ENCODE results near the gene SNRNP35. TPM values are rescaled to one million over a fixed set of nuclear protein-coding genes. Genes with fewer than 3 reads are reported as not detected.
A peak's percentile ranks its signal among the peaks of the same experiment; 100 is the strongest.

Gene SNRNP35
- total and polyA plus RNA-seq, 9 of the 15 experiments (the other 6 are each of a cell fraction or from before 2014, with no cell fraction given): 17.7 to 41.0 (median 25.5) TPM

DNA sequence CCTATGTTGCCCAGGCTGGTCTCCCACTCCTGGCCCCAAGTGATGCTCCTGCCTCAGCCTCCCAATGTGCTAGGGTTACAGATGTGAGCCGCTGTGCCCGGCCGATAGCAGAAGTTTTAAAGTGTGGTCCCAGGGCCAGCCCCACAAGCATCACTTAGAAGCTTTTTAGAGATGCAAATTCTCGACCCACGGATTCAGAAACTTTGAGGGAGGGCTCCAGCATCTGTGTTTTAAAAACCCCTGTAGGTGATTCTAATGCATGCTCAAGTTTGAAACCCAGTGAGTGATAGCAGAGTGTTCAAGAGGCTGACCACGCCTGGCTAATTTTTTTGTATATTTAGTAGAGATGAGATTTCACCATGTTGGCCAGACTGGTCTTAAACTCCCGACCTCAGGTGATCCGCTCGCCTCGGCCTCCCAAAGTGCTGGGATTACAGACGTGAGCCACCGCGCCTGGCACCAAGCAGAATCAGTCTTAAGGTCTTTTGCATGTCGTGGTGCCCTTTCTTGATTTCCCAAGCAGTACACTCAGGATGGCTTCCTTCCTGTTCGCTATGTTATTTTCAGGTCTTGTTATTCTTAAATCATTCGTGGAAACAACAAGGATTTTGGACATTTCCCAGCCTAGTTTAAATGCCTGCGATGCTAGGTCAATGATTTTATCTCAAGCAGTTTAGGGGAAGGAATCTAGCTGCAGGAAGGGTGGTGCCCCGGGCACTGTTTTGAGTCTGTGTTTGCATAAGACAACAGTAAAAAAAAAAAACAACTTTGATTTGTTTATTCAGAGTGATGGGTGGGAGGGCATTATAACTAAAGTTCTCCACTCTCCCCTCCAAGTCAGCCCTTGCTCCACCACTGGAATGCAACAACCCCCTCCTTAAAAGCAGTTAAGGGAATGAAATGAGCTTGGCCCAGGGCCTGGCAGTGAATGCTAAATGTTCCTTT is 12.3 kb upstream of the SNRNP35 start:
- Histone ChIP-seq H4K20me1 (replicated peaks; ENCODE audit: control insufficient read depth, insufficient read depth, low read length) (no peaks in the 10 kb centered on the region), H3K79me2 (ENCODE audit: control insufficient read depth, insufficient read depth, low read length) (no peaks in the 10 kb centered on the region), H3K4me2 (ENCODE audit: insufficient read depth, low read length) (no peak overlapping the region), H3K27ac (ENCODE audit: extremely low read depth, low read depth, low read length) (no peak overlapping the region), H3K36me3 (ENCODE audit: control insufficient read depth, insufficient read depth, low read length) (no peaks in the 10 kb centered on the region), H2AFZ (ENCODE audit: low read depth, low read length) (no peak overlapping the region), H3K27me3 (ENCODE audit: control insufficient read depth in 2 of 2, insufficient read depth in 2 of 2, low read length in 2 of 2) (no peaks in the 10 kb centered on the region), H3K9me3 (replicated peaks; ENCODE audit: control insufficient read depth, insufficient read depth, low read depth, low read length) (no peaks in the 10 kb centered on the region), H3K4me3 (no peak overlapping the region), H3K9me1 (ENCODE audit: control insufficient read depth, insufficient read depth, low read length) (no peaks in the 10 kb centered on the region), H3K9ac (ENCODE audit: insufficient read depth in 1 of 2, low read depth in 2 of 2, low read length in 2 of 2) (no peak overlapping the region), H3K4me1 (replicated peaks in 1 of 2; ENCODE audit: control insufficient read depth in 2 of 2, insufficient read depth in 2 of 2, low read length in 2 of 2) (peaks cover 3 to 9% of the 10 kb centered on the region in 2 experiments; a peak in 3 of 5 replicates)
- BruUV-seq (replicated peaks): no TSS peak
- CTCF ChIA-PET (ENCODE audit: low intra/inter-chr PET ratio): interaction anchor here (0.6 to 1.1 kb wide), 2 partner anchors 9 to 59 kb away, joined by 3 read pairs; partner anchors contain the start of gene RILPL2
- in situ Hi-C loops (cut with MboI) (no loop called here), intact Hi-C loops (cut with micrococcal nuclease) (no loop called here)
- DNase-seq (ENCODE audit: extremely low read depth in 1 of 4, low spot score in 3 of 4): no peak
- WGBS (ENCODE audit: insufficient coverage, low coverage, missing lambda C conversion rate): 48% methylated on average over 18 of the region's 18 CpGs
- FAIRE-seq: no peak
- ATAC-seq: no peak
- POLR2A ChIA-PET: interaction anchor here (0.9 to 2.0 kb wide), 2 partner anchors 9 to 12 kb away, joined by 4 to 8 read pairs; partner anchors contain the start of genes RILPL2 and SNRNP35
- TF ChIP-seq ZNF699 (CRISPR knock-in tag; IDR thresholded peaks at IDR 0.05; ENCODE audit: insufficient replicate concordance) (no peak), HDAC8 (tag; IDR thresholded peaks at IDR 0.05) (no peak), ZFX (CRISPR knock-in tag; IDR thresholded peaks at IDR 0.05) (0 out of 2 replicates have a peak, but pooled peaks have one; percentile 2)

DNA sequence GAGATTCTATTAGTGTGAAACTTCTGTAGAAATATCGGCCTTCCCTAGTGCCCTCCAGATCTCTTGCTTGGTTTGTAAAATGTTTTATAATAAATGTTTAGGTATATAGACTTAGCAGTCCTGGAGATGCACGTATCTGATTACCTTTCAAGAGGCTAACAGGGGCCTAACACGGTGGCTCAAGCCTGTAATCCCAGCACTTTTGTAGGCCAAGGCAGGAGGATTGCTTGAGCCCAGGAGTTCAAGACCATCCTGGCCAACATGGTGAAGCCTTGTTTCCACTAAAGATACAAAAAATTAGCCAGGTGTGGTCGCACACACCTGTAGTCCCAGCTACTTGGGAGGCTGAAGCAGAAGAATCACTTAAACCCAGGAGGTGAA is 11.6 kb upstream of the SNRNP35 start:
- Histone ChIP-seq H3K79me2 (ENCODE audit: control insufficient read depth, insufficient read depth, low read length) (no peaks in the 10 kb centered on the region), H3K4me3 (no peak overlapping the region), H3K9me1 (ENCODE audit: control insufficient read depth, insufficient read depth, low read length) (no peaks in the 10 kb centered on the region), H2AFZ (ENCODE audit: low read depth, low read length) (no peak overlapping the region), H3K36me3 (ENCODE audit: control insufficient read depth, insufficient read depth, low read length) (no peaks in the 10 kb centered on the region), H3K9ac (ENCODE audit: insufficient read depth in 1 of 2, low read depth in 2 of 2, low read length in 2 of 2) (no peak overlapping the region), H4K20me1 (replicated peaks; ENCODE audit: control insufficient read depth, insufficient read depth, low read length) (no peaks in the 10 kb centered on the region), H3K4me1 (replicated peaks in 1 of 2; ENCODE audit: control insufficient read depth in 2 of 2, insufficient read depth in 2 of 2, low read length in 2 of 2) (peaks cover 3 to 9% of the 10 kb centered on the region in 2 experiments; a peak in 3 of 5 replicates), H3K9me3 (replicated peaks; ENCODE audit: control insufficient read depth, insufficient read depth, low read depth, low read length) (no peaks in the 10 kb centered on the region), H3K27me3 (ENCODE audit: control insufficient read depth in 2 of 2, insufficient read depth in 2 of 2, low read length in 2 of 2) (no peaks in the 10 kb centered on the region), H3K27ac (ENCODE audit: extremely low read depth, low read depth, low read length) (no peak overlapping the region), H3K4me2 (ENCODE audit: insufficient read depth, low read length) (no peak overlapping the region)
- DNase-seq (ENCODE audit: extremely low read depth in 1 of 4, low spot score in 3 of 4) (no peak), FAIRE-seq (no peak), ATAC-seq (no peak)
- TF ChIP-seq HMBOX1 (IDR thresholded peaks at IDR 0.05) (no peak), ZFX (CRISPR knock-in tag; IDR thresholded peaks at IDR 0.05) (0 out of 2 replicates have a peak, but pooled peaks have one; percentile 25)
- no TSS peak for BruUV-seq (replicated peaks)
- CTCF ChIA-PET (ENCODE audit: low intra/inter-chr PET ratio): interaction anchor here (0.6 kb wide), 1 partner anchor 59 kb away, joined by 3 read pairs; no protein-coding TSS in a partner anchor
- intact Hi-C loops (cut with micrococcal nuclease) (no loop called here), in situ Hi-C loops (cut with MboI) (no loop called here)
- WGBS (ENCODE audit: insufficient coverage, low coverage, missing lambda C conversion rate): 40% methylated on average over 4 of the region's 4 CpGs
- POLR2A ChIA-PET: no interaction called here

Data from K562 (cell line).